ENCODE results near the gene RHOU.
A peak's percentile ranks its signal among the peaks of the same experiment; 100 is the strongest.
"Not testable (repeated sequence)": the region's sequence is repeated elsewhere in the genome, so short reads cannot be mapped to it uniquely, and the experiment has no call there.

The RHOU gene

GRCh38 chr1:228734881-228735801 is at the start of gene RHOU:
Gene RHOU (plus strand): TSS chr1:228735479. CDS start chr1:228735743, 264 bp downstream.
- peak; percentile 62 for DNase-seq

DNA sequence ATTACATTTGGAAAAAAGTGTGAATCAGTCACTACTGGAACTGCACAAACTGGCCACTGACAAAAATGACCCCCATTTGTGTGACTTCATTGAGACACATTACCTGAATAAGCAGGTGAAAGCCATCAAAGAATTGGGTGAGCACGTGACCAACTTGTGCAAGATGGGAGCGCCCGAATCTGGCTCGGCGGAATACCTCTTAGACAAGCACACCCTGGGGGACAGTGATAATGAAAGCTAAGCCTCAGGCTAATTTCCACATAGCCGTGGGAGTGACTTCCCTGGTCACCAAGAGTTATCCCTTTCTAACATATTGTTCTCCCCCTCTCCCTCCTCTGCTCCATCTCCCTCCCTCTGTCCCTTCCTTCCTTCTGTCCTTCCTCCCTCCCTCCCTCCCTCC is 47.7 kb upstream of the RHOU start:
- DNase-seq, result no peak

DNA sequence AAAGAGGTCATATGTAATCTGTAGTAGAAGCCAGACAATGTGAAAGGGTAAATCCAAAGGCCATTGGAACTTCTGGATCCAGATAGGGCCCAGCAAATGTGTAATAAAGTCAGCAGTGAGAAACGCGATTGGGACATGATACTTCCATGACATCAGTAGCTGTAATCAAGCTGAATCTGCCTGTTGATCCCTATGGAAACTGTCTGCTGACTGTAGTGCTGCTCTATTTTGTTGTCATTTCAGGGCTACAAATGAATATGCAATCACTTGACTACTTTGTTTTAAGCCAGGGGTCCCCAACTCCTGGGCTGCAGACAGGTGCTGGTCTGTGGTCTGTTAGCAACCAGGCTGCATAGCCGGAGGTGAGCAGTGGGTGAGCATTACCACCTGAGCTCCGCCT is 46.0 kb upstream of the RHOU start:
- DNase-seq, result no peak

DNA sequence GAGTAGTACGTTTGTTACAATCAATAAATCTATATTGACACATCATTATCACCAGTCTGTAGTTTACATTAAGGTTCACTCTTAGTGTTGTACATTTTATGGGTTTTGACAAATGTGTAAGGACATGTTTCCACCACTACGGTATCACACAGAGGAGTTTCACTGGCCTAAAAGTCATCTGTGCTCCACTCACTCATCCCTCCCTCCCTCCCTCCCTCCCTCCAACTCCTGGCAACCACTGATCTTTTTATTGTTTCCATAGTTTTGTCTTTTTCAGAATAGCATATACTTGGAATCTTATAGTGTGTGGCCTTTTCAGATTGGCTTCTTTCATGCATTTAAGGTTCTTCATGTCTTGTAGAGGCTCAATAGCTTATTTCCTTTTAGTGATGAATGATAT is 44.1 kb upstream of the RHOU start:
- no peak for DNase-seq

DNA sequence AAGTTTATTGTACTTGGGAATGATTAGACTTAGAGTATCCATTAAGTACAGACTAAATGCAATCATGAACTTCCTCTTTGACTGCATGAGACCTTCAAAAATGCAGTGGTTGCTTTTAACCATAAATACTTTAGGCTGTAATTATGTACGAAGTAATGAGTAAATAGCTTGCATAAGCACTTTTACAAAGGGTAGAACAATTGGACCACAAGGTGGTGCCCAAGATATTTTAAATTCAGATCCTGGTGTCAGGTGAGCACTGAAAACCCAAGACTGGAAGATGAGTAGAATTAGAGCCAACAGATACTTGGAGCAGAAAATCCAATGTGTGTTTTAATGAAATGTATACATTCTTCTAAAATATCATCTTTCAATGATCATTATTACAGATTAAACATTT is 43.4 kb upstream of the RHOU start:
- DNase-seq, result peak; percentile 75

DNA sequence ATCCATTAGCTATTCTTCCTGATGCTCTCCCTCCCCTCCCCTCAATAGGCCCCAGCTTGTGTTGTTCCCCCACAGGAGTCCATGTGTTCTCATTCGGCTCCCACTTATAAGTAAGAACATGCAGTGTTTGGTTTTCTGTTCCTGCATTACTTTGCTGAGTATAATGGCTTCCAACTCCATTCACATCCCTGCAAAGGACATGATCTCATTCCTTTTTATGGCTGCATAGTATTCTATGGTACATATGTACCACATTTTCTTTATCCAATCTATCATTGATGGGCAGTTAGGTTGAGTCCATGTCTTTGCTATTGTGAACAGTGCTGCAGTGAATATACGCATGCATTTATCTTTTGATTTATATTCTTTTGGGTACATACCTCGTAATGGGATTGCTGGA is 40.8 kb upstream of the RHOU start:
- DNase-seq, result not testable (repeated sequence)

DNA sequence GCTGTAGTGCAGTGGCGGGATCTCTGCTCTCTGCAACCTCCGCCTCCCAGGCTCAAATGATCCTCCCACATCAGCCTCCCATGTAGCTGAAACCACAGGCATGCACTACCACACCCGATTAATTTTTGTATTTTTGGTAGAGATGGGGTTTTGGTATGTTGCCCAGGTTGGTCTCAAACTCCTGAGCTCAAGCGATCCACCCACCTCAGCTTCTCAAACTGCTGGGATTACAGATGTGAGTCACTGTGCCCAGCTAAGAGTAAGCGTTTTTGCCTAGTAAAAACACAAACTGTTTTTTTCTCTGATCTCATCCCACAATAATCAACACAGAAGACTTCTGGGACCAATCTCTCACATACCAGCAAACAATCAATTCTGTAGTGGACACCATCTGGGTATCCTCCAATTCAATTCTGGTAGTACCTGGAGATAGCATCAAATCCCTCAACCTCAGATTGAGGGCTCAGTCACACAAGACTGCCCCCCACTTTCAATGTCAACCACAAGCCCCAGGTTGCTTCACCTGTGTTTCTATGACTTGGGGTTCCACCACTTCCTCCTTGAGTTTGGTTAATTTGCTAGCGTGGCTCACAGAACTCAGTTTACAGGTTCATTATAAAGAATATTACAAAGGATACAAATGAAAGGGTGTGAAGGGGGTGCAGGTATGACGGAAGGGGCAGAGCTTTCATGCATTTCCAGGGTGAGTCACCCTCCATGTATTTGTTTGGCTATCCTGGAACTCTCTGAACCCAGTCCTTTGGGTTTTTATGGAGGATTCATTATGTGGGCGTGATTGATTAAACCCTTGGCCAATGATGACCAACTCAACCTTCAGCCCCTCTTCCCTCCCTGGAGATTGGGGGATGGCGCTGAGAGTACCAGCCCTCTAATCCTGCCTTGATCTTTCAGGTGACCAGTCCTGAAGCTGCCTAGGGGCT is 40.0 kb upstream of the RHOU start:
- DNase-seq, result no peak

DNA sequence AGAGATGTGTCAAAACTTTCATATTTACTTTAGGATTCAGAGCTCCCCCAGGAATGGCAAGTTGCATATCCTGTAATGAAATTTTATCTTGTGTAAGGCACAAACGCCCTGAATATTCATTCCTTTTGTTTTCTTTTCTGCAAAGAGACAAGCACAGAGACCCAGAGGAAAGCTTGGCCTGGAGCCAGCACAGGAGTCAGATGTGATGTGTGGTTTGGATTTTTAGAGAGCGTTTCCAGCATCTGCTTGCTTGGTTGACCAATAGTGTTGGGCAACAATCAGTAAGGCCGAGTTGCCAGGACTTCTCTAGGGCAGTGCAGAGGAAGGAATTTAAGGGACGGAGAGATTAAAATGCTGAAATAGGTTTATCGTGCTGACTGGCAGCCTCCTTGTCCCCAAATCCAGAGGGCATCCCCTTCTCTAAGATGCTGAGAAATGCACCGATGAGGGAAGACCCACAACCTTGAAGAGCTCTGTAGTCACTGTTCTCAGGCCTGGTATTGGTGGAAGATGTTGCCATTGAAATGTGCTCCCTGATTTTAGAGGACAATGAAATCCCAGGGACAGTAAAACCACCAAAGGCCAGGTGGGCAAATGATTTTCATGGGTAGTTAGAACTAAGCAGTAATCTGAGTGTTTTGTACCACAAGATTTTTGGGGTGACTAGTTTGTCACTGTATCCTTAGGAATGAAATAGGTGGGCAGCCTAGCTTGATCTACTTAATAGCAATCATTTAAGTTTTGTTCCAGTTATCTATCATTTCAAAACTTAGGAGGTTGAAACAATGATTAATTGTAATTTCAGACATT is 37.9 kb upstream of the RHOU start:
- peak; percentile 30 for DNase-seq

DNA sequence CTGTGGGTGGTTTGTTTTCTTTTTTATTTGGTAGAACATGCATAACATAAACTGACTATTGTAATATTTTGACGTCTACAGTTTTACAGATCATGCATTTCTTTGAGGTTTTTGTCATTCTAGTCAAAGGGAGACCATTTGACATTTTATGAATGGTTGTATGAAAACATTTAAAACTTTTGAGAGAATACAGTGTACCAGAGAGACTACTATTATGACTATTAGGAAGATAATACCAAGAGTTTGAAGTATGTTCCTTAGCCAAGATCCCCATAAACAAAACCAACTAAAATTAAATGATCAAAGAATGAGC is 37.3 kb upstream of the RHOU start:
- no peak for DNase-seq

- no peak for DNase-seq
These were observed 32.8 kb upstream of the RHOU start for GRCh38 chr1:228702433-228702832.

GRCh38 chr1:228706305-228706704 is 29.0 kb upstream of the RHOU start:
- no peak for DNase-seq

GRCh38 chr1:228717081-228717480 is 18.2 kb upstream of the RHOU start:
- DNase-seq, result no peak

DNA sequence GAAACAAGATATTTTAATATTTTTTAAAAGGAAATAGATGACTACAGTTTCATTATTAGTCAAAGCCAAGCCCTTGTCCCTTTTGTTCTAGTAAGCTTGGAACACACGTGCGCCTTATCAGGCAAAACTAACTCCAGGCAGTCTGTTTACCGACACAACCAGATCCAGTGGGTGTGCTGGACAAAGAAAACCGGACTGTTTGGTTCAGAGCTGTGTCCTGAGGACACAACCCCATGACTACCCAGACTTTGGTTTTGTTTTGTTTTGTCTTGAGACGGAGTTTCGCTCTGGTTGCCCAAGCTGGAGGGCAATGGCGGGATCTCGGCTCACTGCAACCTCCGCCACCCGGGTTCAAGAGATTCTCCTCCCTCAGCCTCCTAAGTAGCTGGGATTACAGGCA is 13.9 kb upstream of the RHOU start:
- no peak for DNase-seq

GRCh38 chr1:228723287-228723686 is 12.0 kb upstream of the RHOU start:
- DNase-seq, result no peak

- no peak for DNase-seq
These were observed 11.4 kb upstream of the RHOU start for GRCh38 chr1:228723921-228724320.

DNA sequence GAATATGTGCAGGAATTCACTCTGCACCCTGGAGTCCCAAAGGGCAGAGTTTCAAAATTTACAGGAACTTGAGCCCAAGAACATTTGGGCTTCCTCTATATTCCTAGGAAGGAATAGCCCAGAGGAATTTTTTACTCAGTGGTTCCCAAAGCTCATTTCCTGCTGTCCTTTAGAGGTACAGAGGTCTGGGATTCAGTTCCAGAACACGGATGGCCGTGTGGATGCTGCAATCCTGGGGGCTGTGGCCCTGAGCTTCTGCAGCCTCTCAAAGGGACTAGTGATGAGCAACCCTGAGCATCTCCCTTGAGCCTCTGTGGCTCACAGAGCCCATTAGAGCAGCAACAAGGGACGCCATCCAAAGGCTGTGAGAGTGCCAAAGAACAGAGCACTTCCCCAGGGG is 10.1 kb upstream of the RHOU start:
- DNase-seq, result no peak

DNA sequence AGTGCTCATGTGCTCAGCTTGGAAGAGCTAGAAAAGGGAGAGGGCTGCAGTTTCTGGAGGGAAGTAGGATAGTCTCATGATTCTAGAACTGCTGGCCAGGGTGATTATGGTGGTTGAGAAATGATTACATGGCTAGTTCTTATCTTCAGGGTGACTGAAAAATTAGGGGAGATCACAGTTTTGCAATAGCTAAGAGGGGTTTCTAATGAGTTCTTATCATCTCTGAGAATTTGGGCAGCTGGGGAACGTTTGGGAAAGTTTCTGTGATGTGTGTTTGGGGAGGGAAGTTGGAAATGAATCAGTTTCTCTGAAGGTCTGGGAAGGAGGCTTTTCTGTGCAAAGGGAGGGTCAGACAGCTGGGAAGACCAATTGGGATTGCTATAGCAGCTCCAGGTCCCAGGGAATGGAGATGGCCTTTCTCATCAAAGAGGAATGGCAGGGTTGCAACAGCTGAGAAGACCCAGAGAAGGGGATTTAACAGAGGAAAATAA is 7.6 kb upstream of the RHOU start:
- no peak for DNase-seq

DNA sequence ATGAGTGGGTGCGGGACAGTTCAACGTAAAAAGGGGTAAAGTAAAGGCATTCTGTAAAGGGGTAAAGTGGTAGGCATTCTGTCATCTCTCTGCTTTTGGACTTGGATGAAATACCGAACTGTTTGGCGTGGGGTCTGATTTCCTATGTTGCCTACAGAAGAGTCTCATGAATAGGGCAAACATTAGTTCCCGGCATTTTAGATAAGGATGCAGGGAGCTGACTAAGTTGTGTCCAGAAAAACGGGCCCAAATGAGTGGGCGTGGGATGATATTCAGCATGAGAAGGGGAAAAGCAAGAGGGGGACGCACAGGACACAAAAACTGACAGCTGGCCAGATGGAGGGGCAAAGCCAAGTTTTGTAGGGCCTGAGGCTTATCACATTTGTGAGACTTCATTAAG is 2.9 kb upstream of the RHOU start:
- no peak for DNase-seq

GRCh38 chr1:228733576-228733975 is 1.7 kb upstream of the RHOU start:
- no peak for DNase-seq

DNA sequence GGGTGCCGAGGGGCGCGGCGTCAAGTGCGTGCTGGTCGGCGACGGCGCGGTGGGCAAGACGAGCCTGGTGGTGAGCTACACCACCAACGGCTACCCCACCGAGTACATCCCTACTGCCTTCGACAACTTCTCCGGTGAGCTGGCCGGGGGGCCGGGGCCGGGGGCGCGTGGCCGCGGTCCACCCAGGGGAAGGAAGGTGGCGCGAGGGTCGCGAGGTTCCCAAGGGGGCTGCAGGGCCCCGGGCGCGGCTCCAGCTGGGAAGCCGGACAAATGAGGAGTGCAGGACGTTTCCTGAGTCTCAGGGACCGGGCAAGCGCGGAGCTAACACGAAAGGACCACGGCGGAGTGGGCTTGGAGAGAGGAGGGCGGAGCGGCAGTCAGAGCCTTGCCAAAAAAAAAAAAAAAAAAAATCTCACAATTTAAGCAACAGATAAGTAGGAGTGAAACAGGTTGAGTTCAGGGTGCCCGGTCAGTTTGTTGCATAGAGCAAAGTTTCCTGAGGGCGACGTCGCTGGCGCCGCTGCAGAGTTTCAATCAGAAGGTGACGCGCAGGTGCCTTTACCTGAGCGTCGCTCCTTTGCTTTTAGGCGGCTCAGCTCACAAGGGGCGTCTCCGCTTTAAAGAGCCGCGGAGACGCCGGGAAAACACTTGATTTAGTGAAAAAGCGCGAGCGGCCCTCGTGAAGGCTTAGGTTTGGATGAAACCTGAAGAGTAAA is 750 bp downstream of the RHOU start:
- DNase-seq, result peak; percentile 50

- DNase-seq, result no peak
These were observed 1.7 kb downstream of the RHOU start for GRCh38 chr1:228736844-228737445.

- no peak for DNase-seq
These were observed 2.3 kb downstream of the RHOU start for GRCh38 chr1:228737601-228738041.

Data from NCI-H2171 treated with DMSO at 0.1 percent for 48 hours (cell line).